Thyroid gland (tissue), 4 donors: ENCODE results near the gene TRPM2.

Experiments used
- CTCF ChIP-seq, 6 experiments: fragments of 200-600 bp in 3 of 6; fragments of 450-650 bp in 3 of 6; sonication (generic) in 3 of 6; IDR thresholded peaks; one replicate each; pipeline ENCODE4 v1.5.1; 2016 to 2019; ENCODE audit warnings: antibody characterized with exemption in 6 of 6, mild to moderate bottlenecking in 2 of 6, inconsistent platforms in 1 of 6, moderate library complexity in 1 of 6
- POLR2A ChIP-seq, 2 donors: fragments of 450-650 bp; IDR thresholded peaks; one replicate each; pipeline ENCODE4 v1.6.1; 2017; ENCODE audit warnings: antibody characterized with exemption in 2 of 2, mild to moderate bottlenecking in 2 of 2, moderate library complexity in 1 of 2

- TF ChIP-seq POLR2A (IDR thresholded peaks at IDR 0.05) (no peak), CTCF (IDR thresholded peaks at IDR 0.05) (peak in 4 of 6 experiments; percentile 20 to 39 (median 30))
Measured at GRCh38 chr21:44337941-44338895, 15.2 kb upstream of the TRPM2 start.
